ENCODE measurements around the gene TST. TPM values are rescaled to one million over a fixed set of nuclear protein-coding genes. Genes with fewer than 3 reads are reported as not detected.
A peak's percentile ranks its signal among the peaks of the same experiment; 100 is the strongest.

The TST gene
- polyA plus RNA-seq, 1 donor (not counting 4 experiments of a cell fraction or from before 2014, with no cell fraction given), result 19.9 TPM

GRCh38 chr22:37036655-37037377, 17.6 kb upstream of the TST start:
- dilution Hi-C loops (cut with MboI; ENCODE audit: extremely low pct_ligation_motif_present, low sequenced_read_pairs), result no loop called here
- Histone ChIP-seq H3K4me3 (ENCODE audit: control insufficient read depth in 2 of 3, extremely low read depth in 1 of 3, insufficient read depth in 2 of 3, low read depth in 1 of 3, low read length in 3 of 3) (no peak overlapping the region), H3K79me2 (ENCODE audit: control insufficient read depth, insufficient read depth, low read length) (no peaks in the 10 kb centered on the region), H3K36me3 (ENCODE audit: control insufficient read depth in 2 of 2, extremely low read depth in 1 of 2, insufficient read depth in 2 of 2, low read length in 2 of 2) (no peaks in the 10 kb centered on the region), H3K4me1 (ENCODE audit: control insufficient read depth, extremely low read depth, insufficient read depth, low read length) (peaks cover 20% of the 10 kb centered on the region), H3K27ac (ENCODE audit: control insufficient read depth, insufficient read depth, low read length) (no peak overlapping the region), H3K9me1 (ENCODE audit: control insufficient read depth, extremely low read depth, insufficient read depth, low read length) (no peaks in the 10 kb centered on the region), H3K9me3 (ENCODE audit: control insufficient read depth, low read depth, low read length) (no peaks in the 10 kb centered on the region), H3K27me3 (ENCODE audit: control insufficient read depth, extremely low read depth, insufficient read depth, low read length) (no peaks in the 10 kb centered on the region), H2AFZ (ENCODE audit: control insufficient read depth, low read length) (no peak overlapping the region), H4K20me1 (ENCODE audit: control insufficient read depth, extremely low read depth, insufficient read depth, low read length) (no peaks in the 10 kb centered on the region), H3K9ac (ENCODE audit: control insufficient read depth, extremely low read depth, insufficient read depth, low read length) (no peak overlapping the region), H3K4me2 (ENCODE audit: control insufficient read depth, extremely low read depth, insufficient read depth, low read depth, low read length) (no peak overlapping the region)
- FAIRE-seq (no peak), DNase-seq (ENCODE audit: low read depth, low spot score) (no peak)
- no peak for TF ChIP-seq CTCF (optimal IDR thresholded peaks at IDR 0.05 in 1 of 3, IDR thresholded peaks at IDR 0.05 in 1 of 3, conservative IDR thresholded peaks at IDR 0.05 in 1 of 3; ENCODE audit: extremely low read depth in 1 of 3, insufficient read depth in 2 of 3, low read length in 3 of 3)
- TF ChIP-seq EZH2 (IDR thresholded peaks at IDR 0.05; ENCODE audit: low read length), result no peak

- Histone ChIP-seq H3K27me3 (ENCODE audit: control insufficient read depth, extremely low read depth, insufficient read depth, low read length) (no peaks in the 10 kb centered on the region), H3K9me3 (ENCODE audit: control insufficient read depth, low read depth, low read length) (no peaks in the 10 kb centered on the region), H3K4me3 (ENCODE audit: control insufficient read depth in 2 of 3, extremely low read depth in 1 of 3, insufficient read depth in 2 of 3, low read depth in 1 of 3, low read length in 3 of 3) (no peak overlapping the region), H3K27ac (ENCODE audit: control insufficient read depth, insufficient read depth, low read length) (peak overlapping the region; percentile 65), H4K20me1 (ENCODE audit: control insufficient read depth, extremely low read depth, insufficient read depth, low read length) (no peaks in the 10 kb centered on the region), H3K9ac (ENCODE audit: control insufficient read depth, extremely low read depth, insufficient read depth, low read length) (no peak overlapping the region), H3K4me1 (ENCODE audit: control insufficient read depth, extremely low read depth, insufficient read depth, low read length) (peaks cover 19% of the 10 kb centered on the region), H3K4me2 (ENCODE audit: control insufficient read depth, extremely low read depth, insufficient read depth, low read depth, low read length) (no peak overlapping the region), H2AFZ (ENCODE audit: control insufficient read depth, low read length) (no peak overlapping the region), H3K79me2 (ENCODE audit: control insufficient read depth, insufficient read depth, low read length) (no peaks in the 10 kb centered on the region), H3K36me3 (ENCODE audit: control insufficient read depth in 2 of 2, extremely low read depth in 1 of 2, insufficient read depth in 2 of 2, low read length in 2 of 2) (peaks cover 0 to 2% of the 10 kb centered on the region in 2 experiments), H3K9me1 (ENCODE audit: control insufficient read depth, extremely low read depth, insufficient read depth, low read length) (no peaks in the 10 kb centered on the region)
- dilution Hi-C loops (cut with MboI; ENCODE audit: extremely low pct_ligation_motif_present, low sequenced_read_pairs), result no loop called here
- TF ChIP-seq CTCF (optimal IDR thresholded peaks at IDR 0.05 in 1 of 3, IDR thresholded peaks at IDR 0.05 in 1 of 3, conservative IDR thresholded peaks at IDR 0.05 in 1 of 3; ENCODE audit: extremely low read depth in 1 of 3, insufficient read depth in 2 of 3, low read length in 3 of 3), result no peak
- TF ChIP-seq EZH2 (IDR thresholded peaks at IDR 0.05; ENCODE audit: low read length), result no peak
- DNase-seq (ENCODE audit: low read depth, low spot score) (no peak), FAIRE-seq (peak; percentile 46)
These were observed 14.6 kb upstream of the TST start for GRCh38 chr22:37033605-37034430.
